Measurements from ENCODE around the gene RNF166. TPM values are rescaled to one million over a fixed set of nuclear protein-coding genes. Genes with fewer than 3 reads are reported as not detected.

The RNF166 gene
- total and polyA plus RNA-seq, 2 of the 13 experiments (the other 11 are each of a cell fraction or from before 2014, with no cell fraction given), result 21.4 to 23.0 TPM

GRCh38 chr16:88686439-88687253 lies 19.6 kb downstream of the RNF166 start, which contains the start of gene SNAI3 (continued):
- TF ChIP-seq MAX (IDR thresholded peaks at IDR 0.05) (peak; percentile 88), ZNF18 (CRISPR knock-in tag; IDR thresholded peaks at IDR 0.05; ENCODE audit: insufficient replicate concordance) (peak; percentile 77), FOXP4 (CRISPR knock-in tag; IDR thresholded peaks at IDR 0.05) (0 out of 2 replicates have a peak, but pooled peaks have one; percentile 38), NFE2L2 (IDR thresholded peaks at IDR 0.05; ENCODE audit: low read length) (no peak), KLF16 (CRISPR knock-in tag; IDR thresholded peaks at IDR 0.05) (peak in 1 of 2 experiments; percentile 68; a peak in 2 of 4 replicates), ZNF513 (CRISPR knock-in tag; conservative IDR thresholded peaks at IDR 0.05) (no peak), ZBTB46 (CRISPR knock-in tag; IDR thresholded peaks at IDR 0.05; ENCODE audit: borderline replicate concordance) (peak; percentile 86; the same call in 1 of the 2 replicates), LCORL (IDR thresholded peaks at IDR 0.05) (no peak), LCORL (CRISPR knock-in tag; IDR thresholded peaks at IDR 0.05) (peak; percentile 73), PHF8 (CRISPR knock-in tag; IDR thresholded peaks at IDR 0.05) (peak; percentile 40), RFXANK (CRISPR knock-in tag; IDR thresholded peaks at IDR 0.05) (no peak), PLSCR1 (CRISPR knock-in tag; IDR thresholded peaks at IDR 0.05; ENCODE audit: borderline replicate concordance) (0 out of 2 replicates have a peak, but pooled peaks have one; percentile 1), ZNF792 (CRISPR knock-in tag; IDR thresholded peaks at IDR 0.05) (peak; percentile 8; the same call in 1 of the 2 replicates), KDM2A (CRISPR knock-in tag; IDR thresholded peaks at IDR 0.05; ENCODE audit: borderline replicate concordance, low read depth) (peak; percentile 57; the same call in 1 of the 2 replicates), WIZ (CRISPR knock-in tag; IDR thresholded peaks at IDR 0.05) (peak; percentile 23; the same call in 1 of the 2 replicates), ZFY (CRISPR knock-in tag; IDR thresholded peaks at IDR 0.05) (peak; percentile 59), HOMEZ (CRISPR knock-in tag; IDR thresholded peaks at IDR 0.05; ENCODE audit: low read depth) (0 out of 2 replicates have a peak, but pooled peaks have one; percentile 50), ZNF496 (CRISPR knock-in tag; IDR thresholded peaks at IDR 0.05; ENCODE audit: insufficient replicate concordance) (no peak)
